Activated T-helper 2 cell treated with anti-CD3 and anti-CD28 coated beads, Interferon-gamma antibody, Interleukin-2, Interleukin-4, amounts not matched to agents 10 μg/mL and 5 μg/mL and 100 μg/mL, durations not matched to agents 14 hours and 24 hours and 36 hours (primary cell): ENCODE measurements around the gene CYS1. TPM values are rescaled to one million over a fixed set of nuclear protein-coding genes. Genes with fewer than 3 reads are reported as not detected.
A peak's percentile ranks its signal among the peaks of the same experiment; 100 is the strongest.

Experiments used
- DNase-seq: peaks from one replicate; pipeline ENCODE4 v3.0.0; 2021; ENCODE audit warnings: low spot score
- H3K27ac Mint-ChIP-seq: one replicate; pipeline ENCODE4 v1.8.0; 2021; ENCODE audit warnings: mixed read lengths
- H3K27me3 Mint-ChIP-seq: one replicate; pipeline ENCODE4 v1.8.0; 2021; ENCODE audit warnings: low read depth, mixed read lengths
- H3K36me3 Mint-ChIP-seq: one replicate; pipeline ENCODE4 v1.8.0; 2021; ENCODE audit warnings: low read depth, mixed read lengths
- H3K4me1 Mint-ChIP-seq: one replicate; pipeline ENCODE4 v1.8.0; 2021; ENCODE audit warnings: low read depth, mixed read lengths
- H3K4me3 Mint-ChIP-seq: one replicate; pipeline ENCODE4 v1.8.0; 2021; ENCODE audit warnings: low read depth, mild to moderate bottlenecking, moderate library complexity, mixed read lengths
- H3K9me3 Mint-ChIP-seq: one replicate; pipeline ENCODE4 v1.8.0; 2021; ENCODE audit warnings: mixed read lengths
- intact Hi-C: fragments of 100-400 bp; cut with micrococcal nuclease; formaldehyde crosslinking; loops from one replicate; pipeline ENCODE4 v1.15.1; 2023
- total RNA-seq: library from RNA; stranded (reverse); gene quantifications from 2 replicates; pipeline ENCODE4 v1.2.3, GENCODE V29; 2022

Gene CYS1
- total RNA-seq, 1 donor from 2014 or later = 0.89 TPM

DNA sequence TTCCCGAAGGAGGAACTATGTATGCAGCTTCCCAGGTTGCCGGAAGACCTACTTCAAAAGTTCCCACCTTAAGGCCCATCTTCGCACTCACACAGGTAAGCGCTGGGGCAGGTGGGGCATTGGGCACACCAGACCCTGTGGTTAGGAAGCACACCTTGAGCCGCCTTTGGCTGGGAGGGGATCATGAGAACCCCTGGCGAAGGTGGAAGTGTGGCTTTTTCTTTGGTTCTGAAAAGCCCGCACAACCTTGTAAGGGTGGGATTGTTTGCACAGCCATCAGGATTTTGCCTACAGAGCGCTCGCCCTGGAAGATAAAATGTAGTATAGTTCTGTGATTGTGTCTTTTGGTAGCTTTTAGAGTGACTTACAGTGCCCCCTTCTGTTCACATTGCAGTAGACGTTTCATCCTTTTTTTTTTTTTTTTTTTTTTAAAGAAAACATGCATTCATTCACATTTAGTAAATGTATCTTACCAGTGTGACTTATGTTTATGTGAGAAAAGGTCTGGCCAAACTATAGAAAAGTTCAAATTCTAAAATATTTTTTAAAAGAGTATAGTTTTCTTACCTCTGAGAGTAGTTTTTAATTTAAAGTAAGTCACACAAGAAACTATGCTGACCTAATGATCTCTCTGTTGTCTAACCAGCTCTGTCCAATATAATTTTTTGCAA is 31.6 kb downstream of the CYS1 start:
- H3K4me1 Mint-ChIP-seq = peaks cover 13% of the 10 kb centered on the region
- DNase-seq = no peak
- no peaks in the 10 kb centered on the region for H3K27me3 Mint-ChIP-seq
- H3K27ac Mint-ChIP-seq = no peak overlapping the region
- peaks cover 25% of the 10 kb centered on the region for H3K36me3 Mint-ChIP-seq
- H3K9me3 Mint-ChIP-seq = no peaks in the 10 kb centered on the region
- intact Hi-C loops = loop anchor here (1.0 to 10.0 kb wide), 3 partner anchors 64 to 494 kb away; partner anchors contain the start of gene ADAM17
- H3K4me3 Mint-ChIP-seq = no peak overlapping the region

DNA sequence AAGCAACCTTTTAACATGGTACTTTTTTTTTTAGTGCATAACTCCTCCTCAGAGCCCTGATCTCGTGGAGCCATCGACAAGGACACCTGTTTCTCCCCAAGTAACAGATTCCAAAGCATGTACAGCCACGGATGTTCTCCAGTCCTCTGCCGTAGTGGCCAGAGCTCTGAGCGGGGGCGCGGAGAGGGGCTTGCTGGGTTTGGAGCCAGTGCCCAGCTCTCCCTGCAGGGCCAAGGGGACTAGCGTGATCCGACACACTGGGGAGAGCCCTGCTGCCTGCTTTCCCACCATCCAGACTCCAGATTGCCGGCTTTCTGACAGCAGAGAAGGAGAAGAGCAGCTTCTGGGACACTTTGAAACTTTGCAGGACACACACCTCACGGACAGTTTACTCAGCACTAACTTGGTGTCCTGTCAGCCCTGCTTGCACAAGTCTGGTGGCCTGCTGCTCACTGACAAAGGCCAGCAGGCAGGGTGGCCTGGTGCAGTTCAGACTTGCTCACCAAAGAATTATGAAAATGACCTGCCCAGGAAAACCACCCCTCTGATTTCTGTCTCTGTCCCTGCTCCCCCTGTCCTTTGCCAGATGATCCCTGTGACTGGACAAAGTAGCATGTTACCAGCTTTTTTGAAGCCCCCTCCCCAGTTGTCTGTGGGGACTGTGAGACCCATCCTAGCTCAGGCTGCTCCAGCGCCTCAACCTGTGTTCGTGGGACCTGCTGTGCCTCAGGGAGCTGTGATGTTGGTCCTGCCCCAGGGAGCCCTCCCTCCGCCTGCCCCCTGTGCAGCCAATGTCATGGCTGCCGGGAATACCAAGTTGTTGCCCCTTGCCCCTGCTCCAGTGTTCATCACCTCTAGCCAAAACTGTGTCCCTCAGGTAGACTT is 32.4 kb downstream of the CYS1 start:
- Mint-ChIP-seq H3K27me3 (no peaks in the 10 kb centered on the region), H3K9me3 (no peaks in the 10 kb centered on the region), H3K36me3 (peaks cover 18% of the 10 kb centered on the region), H3K4me1 (peaks cover 13% of the 10 kb centered on the region), H3K4me3 (no peak overlapping the region), H3K27ac (no peak overlapping the region)
- intact Hi-C loops = loop anchor here (1.0 to 10.0 kb wide), 3 partner anchors 64 to 493 kb away; partner anchors contain the start of gene ADAM17
- DNase-seq = no peak

DNA sequence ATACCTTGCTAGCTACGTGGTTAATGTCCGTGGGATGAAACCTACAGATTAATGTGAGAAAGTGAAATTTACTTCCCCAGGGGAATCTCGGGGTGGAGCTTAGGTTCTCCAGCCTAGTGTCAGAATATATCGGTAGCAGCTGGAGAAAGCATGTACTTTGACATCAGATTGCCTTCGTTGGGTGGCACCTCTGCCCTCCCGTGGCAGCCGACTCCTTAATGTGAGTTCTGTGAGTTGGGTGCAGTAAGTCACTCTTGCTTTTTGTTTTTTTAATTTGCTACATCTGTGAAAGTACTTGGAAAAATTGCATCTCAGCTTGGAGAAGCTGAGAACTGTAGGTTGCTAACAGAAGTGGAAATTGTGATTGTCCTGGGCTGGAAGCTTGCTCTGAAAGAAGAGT is 33.3 kb downstream of the CYS1 start:
- Mint-ChIP-seq H3K36me3 (peaks cover 13% of the 10 kb centered on the region), H3K4me1 (peaks cover 16% of the 10 kb centered on the region), H3K27me3 (no peaks in the 10 kb centered on the region), H3K27ac (no peak overlapping the region), H3K9me3 (no peaks in the 10 kb centered on the region), H3K4me3 (no peak overlapping the region)
- intact Hi-C loops = loop anchor here (10.0 kb wide), 1 partner anchor 492 kb away; the partner anchor contains the start of gene ADAM17
- DNase-seq = no peak

DNA sequence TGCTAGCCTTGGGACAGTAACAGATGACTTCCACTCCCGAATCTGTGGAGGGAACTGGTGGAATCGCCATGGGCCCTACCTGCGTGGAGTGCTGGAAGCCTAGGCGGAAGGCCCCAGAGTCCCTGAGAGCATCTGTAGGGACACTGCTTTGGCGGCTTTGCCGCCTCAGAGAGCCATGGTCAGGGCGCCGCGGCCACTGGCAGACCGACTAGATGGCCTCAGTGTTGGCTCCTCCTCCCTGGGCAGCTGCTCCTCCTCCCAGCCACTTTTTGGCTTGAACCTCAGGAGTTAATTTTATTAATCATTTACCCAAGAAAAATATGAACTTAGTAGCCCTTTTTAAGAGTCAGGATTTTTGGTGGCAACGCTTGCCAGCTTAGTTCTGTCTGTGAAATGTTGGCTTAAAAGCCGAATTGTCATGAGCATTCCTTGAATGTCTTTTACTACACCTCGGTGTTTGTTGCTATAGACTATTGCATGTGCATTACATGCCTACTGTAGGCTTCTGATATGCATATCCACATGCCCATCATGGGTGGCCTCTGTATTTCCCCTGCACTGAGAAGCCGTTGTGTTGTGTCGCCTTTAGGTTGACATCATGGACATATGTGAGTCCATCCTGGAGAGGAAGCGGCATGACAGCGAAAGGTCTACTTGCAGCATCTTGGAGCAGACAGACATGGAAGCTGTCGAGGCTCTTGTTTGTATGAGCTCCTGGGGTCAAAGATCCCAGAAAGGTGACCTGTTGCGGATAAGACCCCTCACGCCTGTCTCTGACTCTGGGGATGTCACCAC is 34.5 kb downstream of the CYS1 start:
- intact Hi-C loops = loop anchor here (10.0 kb wide), 1 partner anchor 491 kb away; the partner anchor contains the start of gene ADAM17
- no peaks in the 10 kb centered on the region for H3K9me3 Mint-ChIP-seq
- peak overlapping the region; percentile 40 for H3K4me3 Mint-ChIP-seq
- no peak for DNase-seq
- peaks cover 8% of the 10 kb centered on the region for H3K27me3 Mint-ChIP-seq
- no peak overlapping the region for H3K27ac Mint-ChIP-seq
- peaks cover 12% of the 10 kb centered on the region for H3K36me3 Mint-ChIP-seq
- peaks cover 16% of the 10 kb centered on the region for H3K4me1 Mint-ChIP-seq

DNA sequence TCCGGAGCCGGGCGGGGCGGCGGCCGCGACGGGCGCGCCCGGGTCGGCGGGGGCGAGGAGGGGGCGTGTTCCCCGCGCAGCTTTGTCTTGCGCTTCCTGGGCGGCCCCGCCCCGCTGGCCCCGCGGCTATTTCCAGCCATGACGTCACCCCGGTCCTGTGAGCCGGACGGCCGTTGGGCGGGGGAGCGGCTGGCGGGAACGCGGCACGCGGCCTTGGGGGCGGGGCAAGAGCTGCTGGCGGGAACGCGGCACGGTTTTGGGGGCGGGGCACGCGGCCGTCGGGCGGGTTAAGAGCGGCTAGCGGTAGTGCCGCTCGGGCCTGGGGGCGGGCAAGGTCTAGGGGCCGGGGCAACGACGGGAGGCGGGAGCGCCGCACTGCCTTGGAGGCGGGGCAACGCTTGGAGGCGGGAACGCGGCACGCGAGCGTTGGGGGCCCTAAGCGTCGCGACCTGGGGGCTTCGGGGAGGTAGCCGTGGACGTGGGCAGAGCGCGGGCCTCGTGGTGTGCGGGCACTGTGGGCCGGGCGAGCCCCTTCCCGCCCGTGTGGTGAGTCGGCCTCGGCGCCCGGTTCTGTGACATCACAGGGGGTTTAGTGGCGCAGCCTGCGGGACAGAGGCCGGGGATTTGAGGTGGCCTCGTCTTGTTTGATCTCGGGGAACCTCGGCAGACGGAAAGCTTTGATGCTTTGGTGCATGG is 36.2 kb downstream of the CYS1 start:
- H3K4me1 Mint-ChIP-seq = peaks cover 16% of the 10 kb centered on the region
- peak overlapping the region; percentile 71 for H3K4me3 Mint-ChIP-seq
- H3K9me3 Mint-ChIP-seq = no peaks in the 10 kb centered on the region

DNA sequence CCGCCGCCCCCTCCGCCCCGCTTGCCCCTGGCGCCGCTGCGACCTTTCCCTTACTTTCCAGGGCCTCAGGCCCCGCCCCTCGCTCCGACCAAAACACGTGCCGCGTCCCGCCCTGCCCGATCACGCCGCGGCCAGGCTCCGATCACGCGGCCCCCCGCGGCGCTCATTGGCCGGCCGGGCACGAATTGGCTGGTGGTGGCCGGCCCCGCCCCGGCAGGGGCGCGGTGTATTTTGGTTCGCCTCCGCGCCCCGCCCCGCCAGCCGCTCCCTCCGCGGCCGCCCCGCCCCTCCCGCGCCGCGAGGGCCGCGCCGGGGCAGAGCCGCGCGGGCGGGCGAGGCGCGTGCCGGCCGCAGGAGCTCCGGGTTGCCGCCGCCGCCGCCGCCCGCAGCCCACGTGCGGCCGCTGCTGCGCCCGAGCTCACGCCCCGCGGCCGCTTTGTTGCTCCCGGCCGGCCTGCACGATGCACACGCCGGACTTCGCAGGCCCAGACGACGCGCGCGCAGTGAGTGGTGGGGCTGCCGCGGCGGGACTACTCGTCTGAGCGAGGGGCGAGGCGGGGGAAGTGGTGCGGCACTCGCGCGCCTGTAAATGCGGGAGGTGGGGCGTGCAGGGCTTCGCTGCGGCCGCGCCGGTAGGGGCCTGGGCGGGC is 36.8 kb downstream of the CYS1 start, which contains the start of gene KLF11:
TSS of gene KLF11 (plus strand) at position 295 of the 650 bp plus-strand sequence. CDS start at position 462, 167 bp downstream.
- Mint-ChIP-seq H3K9me3 (no peaks in the 10 kb centered on the region), H3K27ac (peak within 1 kb of the TSS; percentile 78), H3K27me3 (peaks cover 16% of the 10 kb centered on the region), H3K4me3 (peak within 1 kb of the TSS; percentile 80), H3K36me3 (peaks cover 12% of the 10 kb centered on the region), H3K4me1 (peaks cover 16% of the 10 kb centered on the region)
- peak; percentile 80 for DNase-seq
- intact Hi-C loops = loop anchor here (1.0 to 10.0 kb wide), 2 partner anchors 77 to 489 kb away; partner anchors contain the start of gene ADAM17

More for the DNA sequence above, 36.2 kb downstream of the CYS1 start:
- H3K27ac Mint-ChIP-seq = peak overlapping the region; percentile 60
- peaks cover 12% of the 10 kb centered on the region for H3K36me3 Mint-ChIP-seq
- intact Hi-C loops = loop anchor here (1.0 to 10.0 kb wide), 3 partner anchors 76 to 489 kb away; partner anchors contain the start of genes ADAM17 and TAF1B
- peaks cover 16% of the 10 kb centered on the region for H3K27me3 Mint-ChIP-seq
- DNase-seq = peak; percentile 88

DNA sequence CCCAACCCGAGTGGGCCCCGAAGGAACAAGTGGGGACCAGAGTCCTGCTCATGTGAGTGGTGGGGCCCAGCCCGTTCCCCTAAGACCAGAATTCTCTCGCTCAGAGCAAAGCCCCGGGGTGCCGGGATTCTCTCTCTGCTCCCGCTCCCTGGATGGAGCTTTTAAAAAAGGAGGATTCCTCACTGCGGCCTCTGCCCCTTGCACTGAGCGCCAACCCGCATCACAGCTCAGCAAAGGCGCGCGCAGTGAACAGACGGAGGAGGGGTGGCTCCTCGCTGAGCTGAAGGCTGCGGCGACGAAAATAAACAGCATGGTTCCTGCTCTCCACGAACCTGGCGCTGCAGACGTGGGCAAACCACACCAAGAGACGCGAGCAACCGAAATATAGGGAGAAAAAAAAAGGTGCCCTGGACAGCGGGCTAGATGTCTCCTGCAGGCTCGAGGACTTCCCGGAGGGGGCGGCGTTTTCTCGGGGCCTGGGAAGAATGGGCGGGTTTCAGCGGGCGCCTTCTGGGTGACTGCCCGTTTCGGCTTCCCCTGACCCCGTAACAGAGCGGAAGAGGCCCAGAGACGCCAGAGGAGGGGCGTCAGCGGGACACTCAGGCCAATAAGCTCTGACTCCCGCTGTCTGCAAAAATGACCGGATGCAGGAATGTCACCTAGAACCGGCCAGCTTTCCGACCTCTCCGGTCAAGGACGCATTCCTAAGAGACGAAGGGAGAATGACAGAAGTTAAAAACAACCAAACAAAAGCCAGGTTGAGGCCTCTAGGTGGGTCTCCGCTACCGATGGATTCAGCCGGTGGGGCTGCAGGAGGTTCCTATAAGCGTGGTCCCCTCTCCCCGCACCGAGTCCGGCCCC is 37.7 kb downstream of the CYS1 start:
- no peak for DNase-seq
- H3K27me3 Mint-ChIP-seq = peaks cover 16% of the 10 kb centered on the region
- peaks cover 4% of the 10 kb centered on the region for H3K36me3 Mint-ChIP-seq
- peak overlapping the region; percentile 78 for H3K27ac Mint-ChIP-seq
- peaks cover 16% of the 10 kb centered on the region for H3K4me1 Mint-ChIP-seq
- peak overlapping the region; percentile 80 for H3K4me3 Mint-ChIP-seq
- H3K9me3 Mint-ChIP-seq = no peaks in the 10 kb centered on the region
- intact Hi-C loops = loop anchor here (1.0 to 10.0 kb wide), 2 partner anchors 78 to 488 kb away; partner anchors contain the start of gene ADAM17

DNA sequence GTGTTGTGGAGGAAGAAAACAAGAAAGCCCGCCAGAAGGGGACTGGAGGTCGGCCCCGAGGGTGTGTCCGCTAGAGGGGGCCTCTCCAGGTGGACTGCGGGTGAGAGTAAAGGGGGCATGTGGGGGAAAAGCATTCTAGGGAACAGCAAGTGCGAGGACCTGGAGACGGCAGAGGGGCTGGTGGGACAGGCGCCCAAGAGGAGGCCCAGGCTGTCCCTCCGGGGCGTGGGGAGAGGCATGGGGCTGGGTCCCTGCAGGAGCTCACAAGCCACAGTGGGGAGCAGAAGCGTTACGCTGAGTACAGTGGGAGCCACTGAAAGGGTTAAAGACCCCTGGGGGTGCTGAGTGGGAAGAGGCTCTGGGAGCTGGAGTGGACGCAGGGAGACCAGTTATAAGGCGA is 38.5 kb downstream of the CYS1 start:
- Mint-ChIP-seq H3K27me3 (peaks cover 16% of the 10 kb centered on the region), H3K4me3 (no peak overlapping the region), H3K27ac (no peak overlapping the region), H3K9me3 (no peaks in the 10 kb centered on the region), H3K36me3 (peaks cover 4% of the 10 kb centered on the region), H3K4me1 (peaks cover 14% of the 10 kb centered on the region)
- no peak for DNase-seq
- intact Hi-C loops = loop anchor here (10.0 kb wide), 1 partner anchor 487 kb away; the partner anchor contains the start of gene ADAM17

DNA sequence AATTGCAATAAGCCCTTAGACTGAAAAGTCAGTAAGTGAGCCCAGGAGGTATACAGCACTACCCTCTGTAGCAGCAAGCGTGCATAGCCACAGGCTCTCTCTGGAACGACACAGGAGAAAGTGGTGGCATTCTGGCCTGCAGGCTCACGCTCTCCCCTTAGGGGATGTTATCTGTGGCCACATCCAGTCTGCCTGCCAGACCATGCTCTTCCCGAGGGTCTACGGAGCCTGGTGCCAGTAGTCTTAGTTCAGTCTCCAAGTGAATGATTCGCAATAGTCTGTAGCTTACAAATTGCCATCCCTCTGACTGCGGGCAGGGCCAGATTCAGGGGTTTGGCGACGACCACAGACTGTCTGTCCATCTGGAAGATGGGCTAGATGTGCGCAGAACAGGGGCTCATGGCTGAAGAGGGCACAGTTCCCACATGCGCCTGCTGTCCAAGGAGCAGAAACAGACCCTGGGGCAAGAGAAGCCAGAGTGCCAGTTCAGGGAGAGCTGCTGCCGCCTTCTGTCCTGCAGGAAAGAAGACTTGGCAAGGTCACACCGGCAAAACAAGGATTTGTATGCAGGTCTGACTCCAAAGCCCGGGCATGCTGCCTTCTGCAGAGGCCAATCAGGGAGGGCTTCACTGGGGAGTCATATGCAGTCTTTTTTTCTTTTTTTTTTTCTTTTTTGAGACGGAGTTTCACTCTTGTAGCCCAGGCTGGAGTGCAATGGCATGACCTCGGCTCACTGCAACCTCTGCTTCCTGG is 40.4 kb downstream of the CYS1 start:
- DNase-seq = no peak
- H3K36me3 Mint-ChIP-seq = no peaks in the 10 kb centered on the region
- H3K9me3 Mint-ChIP-seq = no peaks in the 10 kb centered on the region
- no peak overlapping the region for H3K27ac Mint-ChIP-seq
- H3K27me3 Mint-ChIP-seq = peaks cover 16% of the 10 kb centered on the region
- intact Hi-C loops = loop anchor here (10.0 kb wide), 1 partner anchor 485 kb away; the partner anchor contains the start of gene ADAM17
- peaks cover 7% of the 10 kb centered on the region for H3K4me1 Mint-ChIP-seq
- no peak overlapping the region for H3K4me3 Mint-ChIP-seq

DNA sequence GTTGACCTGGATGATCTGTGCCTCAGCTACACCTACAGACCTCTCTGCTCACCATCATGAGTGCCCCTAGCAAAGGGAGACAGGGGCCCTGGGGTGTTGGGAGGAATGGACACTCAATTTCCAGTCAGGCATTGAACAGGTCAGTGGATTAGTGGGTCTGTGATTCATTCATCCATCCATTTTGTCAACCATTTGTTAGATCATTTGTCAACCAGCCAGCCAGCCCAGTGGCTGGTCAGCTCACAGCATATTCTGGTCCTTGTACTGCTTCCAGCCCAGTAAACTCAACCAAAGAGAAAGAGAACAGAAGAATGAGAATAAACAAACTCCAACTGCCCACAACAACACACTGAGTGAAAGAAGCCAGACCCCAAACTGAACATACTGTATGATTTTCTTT is 41.5 kb downstream of the CYS1 start:
- Mint-ChIP-seq H3K27me3 (peaks cover 16% of the 10 kb centered on the region), H3K4me1 (peaks cover 4% of the 10 kb centered on the region), H3K9me3 (no peaks in the 10 kb centered on the region), H3K36me3 (no peaks in the 10 kb centered on the region), H3K4me3 (no peak overlapping the region), H3K27ac (no peak overlapping the region)
- DNase-seq = no peak
- intact Hi-C loops = no loop called here
